Measurements from ENCODE around the gene CTNNA1.

DNA sequence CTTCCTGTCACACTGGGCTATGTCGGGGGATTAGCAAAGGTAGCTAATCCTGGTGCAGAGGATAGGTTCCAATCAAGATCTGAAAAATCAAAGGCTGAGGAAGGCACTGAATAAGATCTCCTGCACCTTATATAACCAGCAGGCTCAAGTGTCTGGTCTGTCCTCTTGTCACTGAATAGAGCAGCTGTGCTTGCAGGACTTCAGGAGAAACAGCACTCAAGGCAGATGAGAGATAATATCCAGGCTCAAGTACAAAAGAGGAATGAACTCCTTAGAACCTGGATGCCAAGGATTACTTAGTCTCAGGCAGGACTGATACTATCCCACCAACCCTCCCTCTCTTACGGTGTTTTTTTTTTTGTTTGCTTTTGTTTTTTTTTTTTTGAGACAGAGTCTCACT is 230.8 kb downstream of the CTNNA1 start:
- TF ChIP-seq, protein P1, sequence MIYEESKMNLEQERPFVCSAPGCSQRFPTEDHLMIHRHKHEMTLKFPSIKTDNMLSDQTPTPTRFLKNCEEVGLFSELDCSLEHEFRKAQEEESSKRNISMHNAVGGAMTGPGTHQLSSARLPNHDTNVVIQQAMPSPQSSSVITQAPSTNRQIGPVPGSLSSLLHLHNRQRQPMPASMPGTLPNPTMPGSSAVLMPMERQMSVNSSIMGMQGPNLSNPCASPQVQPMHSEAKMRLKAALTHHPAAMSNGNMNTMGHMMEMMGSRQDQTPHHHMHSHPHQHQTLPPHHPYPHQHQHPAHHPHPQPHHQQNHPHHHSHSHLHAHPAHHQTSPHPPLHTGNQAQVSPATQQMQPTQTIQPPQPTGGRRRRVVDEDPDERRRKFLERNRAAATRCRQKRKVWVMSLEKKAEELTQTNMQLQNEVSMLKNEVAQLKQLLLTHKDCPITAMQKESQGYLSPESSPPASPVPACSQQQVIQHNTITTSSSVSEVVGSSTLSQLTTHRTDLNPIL (CRISPR knock-in tag; IDR thresholded peaks at IDR 0.05; ENCODE audit: low read depth): no peak
- TF ChIP-seq ARNTL (CRISPR knock-in tag; IDR thresholded peaks at IDR 0.05; ENCODE audit: borderline replicate concordance, low read depth): no peak

All from SK-N-SH treated with all-trans-retinoic acid at 6 μM for 48 hours (cell line).